PC-3 (cell line): ENCODE results near the gene HIVEP3. TPM values are rescaled to one million over a fixed set of nuclear protein-coding genes. Genes with fewer than 3 reads are reported as not detected.

ENCODE experiments used
- ATAC-seq: fragments of 200-7000 bp; cut with Tn5 transposase; 2 replicates; pipeline ENCODE4 v1.9.1; 2020; ENCODE audit warnings: mild to moderate bottlenecking, moderate library complexity
- BruUV-seq: library from RNA; stranded (reverse); fragments of 400-500 nt; replicated peaks from 2 replicates; lab custom pipeline; 2021; lab: Mats Ljungman, UMichigan
- CTCF ChIA-PET: fragments of 300-600 bp; sonication (Branson Sonifier 250); formaldehyde crosslinking; loops from one replicate; lab custom pipeline; 2022; ENCODE audit warnings: antibody characterized with exemption; lab: Charles Lee
- POLR2A ChIA-PET: fragments of 300-600 bp; sonication (Branson Sonifier 250); formaldehyde crosslinking; loops from one replicate; lab custom pipeline; 2022; ENCODE audit warnings: antibody characterized with exemption; ENCODE audit not compliant: unreplicated experiment; lab: Charles Lee
- DNase-seq: peaks from one replicate; pipeline ENCODE4 v3.0.0-alpha.2; 2015
- H2AFZ ChIP-seq: fragments of 300-600 bp; sonication (generic); 2 replicates; pipeline ENCODE4 v1.6.0; 2016; ENCODE audit warnings: antibody characterized with exemption, low read length
- H3F3A ChIP-seq: fragments of 300-600 bp; sonication (generic); one replicate; pipeline ENCODE4 v1.6.0; 2017; ENCODE audit warnings: antibody characterized with exemption, low read length, control low read depth, mild to moderate bottlenecking; ENCODE audit not compliant: unreplicated experiment
- H3K27ac ChIP-seq: fragments of 300-600 bp; sonication (generic); 2 replicates; pipeline ENCODE4 v1.5.1; 2016; ENCODE audit warnings: mild to moderate bottlenecking, low read length
- H3K27me3 ChIP-seq: fragments of 300-600 bp; sonication (generic); 2 replicates; pipeline ENCODE4 v1.6.1; 2016; ENCODE audit warnings: low read length, mixed read lengths
- H3K36me3 ChIP-seq: fragments of 300-600 bp; sonication (generic); 2 replicates; pipeline ENCODE4 v1.6.1; 2016; ENCODE audit warnings: low read depth, mixed run types, low read length, mixed read lengths
- H3K4me1 ChIP-seq: fragments of 300-600 bp; sonication (generic); 2 replicates; pipeline ENCODE4 v1.5.1; 2016; ENCODE audit warnings: low read length; ENCODE audit not compliant: insufficient read depth
- H3K4me2 ChIP-seq: fragments of 300-600 bp; sonication (generic); 2 replicates; pipeline ENCODE4 v1.6.0; 2016; ENCODE audit warnings: low read length
- H3K4me3 ChIP-seq: fragments of 300-600 bp; sonication (generic); 2 replicates; pipeline ENCODE4 v1.5.1; 2016; ENCODE audit warnings: mild to moderate bottlenecking, low read length, mixed read lengths
- H3K79me2 ChIP-seq: fragments of 300-600 bp; sonication (generic); 2 replicates; pipeline ENCODE4 v1.6.1; 2017; ENCODE audit warnings: low read length, mixed read lengths
- H3K9ac ChIP-seq: fragments of 300-600 bp; sonication (generic); 2 replicates; pipeline ENCODE4 v1.6.0; 2016; ENCODE audit warnings: mild to moderate bottlenecking, low read length
- H3K9me2 ChIP-seq: fragments of 300-600 bp; sonication (generic); replicated peaks from 2 replicates; pipeline ENCODE4 v1.6.1; 2016; ENCODE audit warnings: mixed run types, low read length, mixed read lengths
- H3K9me3 ChIP-seq: fragments of 300-600 bp; sonication (generic); 2 replicates; pipeline ENCODE4 v1.6.1; 2016; ENCODE audit warnings: low read length, mixed read lengths
- H4K20me1 ChIP-seq: fragments of 300-600 bp; sonication (generic); 2 replicates; pipeline ENCODE4 v1.6.1; 2016; ENCODE audit warnings: low read length, mixed read lengths
- CTCF ChIP-seq: fragments of 300-600 bp; sonication (generic); conservative IDR thresholded peaks from 2 replicates; pipeline ENCODE4 v1.5.1; 2017; ENCODE audit warnings: antibody characterized with exemption, low read depth, mild to moderate bottlenecking, low read length
- EZH2 ChIP-seq: fragments of 300-600 bp; sonication (generic); IDR thresholded peaks from one replicate; pipeline ENCODE4 v1.6.1; 2017; ENCODE audit warnings: antibody characterized with exemption, mild to moderate bottlenecking, low read length; ENCODE audit not compliant: unreplicated experiment
- EZH2phosphoT487 ChIP-seq: fragments of 300-600 bp; sonication (generic); IDR thresholded peaks from 2 replicates; pipeline ENCODE4 v1.6.1; 2018; ENCODE audit warnings: mild to moderate bottlenecking, antibody characterized with exemption, low read length, borderline replicate concordance
- intact Hi-C: fragments of 100-400 bp; cut with micrococcal nuclease; formaldehyde crosslinking; loops from 2 replicates; pipeline ENCODE4 v1.9.0; 2023
- total RNA-seq: library from RNA; depleted of rRNA; stranded (reverse); fragments of >200 nt; gene quantifications from 2 replicates; pipeline ENCODE4 v1.2.3, GENCODE V29; 2014

The HIVEP3 gene
- total RNA-seq, 1 experiment from 2014 or later = 9.8 TPM

- H3K4me2 ChIP-seq = no peak overlapping the region
- POLR2A ChIA-PET = no interaction called here
- TF ChIP-seq EZH2phosphoT487 (no peak), CTCF (no peak), EZH2 (no peak)
- H3K27me3 ChIP-seq = no peaks in the 10 kb centered on the region
- no peak overlapping the region for H3K4me3 ChIP-seq
- no peaks in the 10 kb centered on the region for H3K36me3 ChIP-seq
- H4K20me1 ChIP-seq = no peaks in the 10 kb centered on the region
- no peaks in the 10 kb centered on the region for H3F3A ChIP-seq
- intact Hi-C loops = no loop called here
- H3K79me2 ChIP-seq = peaks cover 98% of the 10 kb centered on the region
- DNase-seq = no peak
- ATAC-seq = no peak
- no peaks in the 10 kb centered on the region for H3K9me2 ChIP-seq
- no peak overlapping the region for H3K9ac ChIP-seq
- no peak overlapping the region for H2AFZ ChIP-seq
- CTCF ChIA-PET = no interaction called here
- no TSS peak for BruUV-seq
- no peak overlapping the region for H3K27ac ChIP-seq
- no peaks in the 10 kb centered on the region for H3K9me3 ChIP-seq
- no peaks in the 10 kb centered on the region for H3K4me1 ChIP-seq
Observed at GRCh38 chr1:41908288-41908895, 10.3 kb downstream of the HIVEP3 start.

- Histone ChIP-seq H2AFZ (no peak overlapping the region), H3K27ac (no peak overlapping the region), H4K20me1 (no peaks in the 10 kb centered on the region), H3K9me2 (no peaks in the 10 kb centered on the region), H3K4me1 (peaks cover 7% of the 10 kb centered on the region), H3K36me3 (no peaks in the 10 kb centered on the region), H3K27me3 (no peaks in the 10 kb centered on the region), H3K4me2 (no peak overlapping the region), H3F3A (no peaks in the 10 kb centered on the region), H3K9me3 (no peaks in the 10 kb centered on the region), H3K4me3 (no peak overlapping the region), H3K79me2 (peaks cover 98% of the 10 kb centered on the region), H3K9ac (no peak overlapping the region)
- no TSS peak for BruUV-seq
- ATAC-seq (no peak), DNase-seq (no peak)
- intact Hi-C loops = no loop called here
- ChIA-PET POLR2A (no interaction called here), CTCF (no interaction called here)
- TF ChIP-seq EZH2 (no peak), CTCF (no peak), EZH2phosphoT487 (no peak)
Observed at GRCh38 chr1:41907446-41907845, 11.3 kb downstream of the HIVEP3 start.

GRCh38 chr1:41906943-41907342, 11.8 kb downstream of the HIVEP3 start:
- DNase-seq = no peak
- H3K4me2 ChIP-seq = no peak overlapping the region
- CTCF ChIA-PET = interaction anchor here (0.7 kb wide), 1 partner anchor 13 kb away, joined by 10 read pairs; no protein-coding TSS in a partner anchor
- POLR2A ChIA-PET = no interaction called here
- no peak overlapping the region for H3K9ac ChIP-seq
- H3K9me3 ChIP-seq = no peaks in the 10 kb centered on the region
- no peak overlapping the region for H3K27ac ChIP-seq
- no peaks in the 10 kb centered on the region for H3K36me3 ChIP-seq
- no peak overlapping the region for H3K4me3 ChIP-seq
- no peak overlapping the region for H2AFZ ChIP-seq
- intact Hi-C loops = no loop called here
- no peak for ATAC-seq
- no peak for TF ChIP-seq CTCF
- H3F3A ChIP-seq = no peaks in the 10 kb centered on the region
- peaks cover 97% of the 10 kb centered on the region for H3K79me2 ChIP-seq
- no TSS peak for BruUV-seq
- peaks cover 12% of the 10 kb centered on the region for H3K4me1 ChIP-seq
- H3K9me2 ChIP-seq = no peaks in the 10 kb centered on the region
- no peaks in the 10 kb centered on the region for H3K27me3 ChIP-seq
- H4K20me1 ChIP-seq = no peaks in the 10 kb centered on the region
